PC-9 (cell line): ENCODE measurements around the gene CD44.

ENCODE experiments used
- CTCF ChIP-seq: fragments of 200-600 bp; sonication (generic); conservative IDR thresholded peaks from 2 replicates; pipeline ENCODE4 v1.6.1; 2017; ENCODE audit warnings: mixed run types, antibody characterized with exemption, mild to moderate bottlenecking, moderate library complexity
- EZH2 ChIP-seq: fragments of 200-600 bp; sonication (generic); IDR thresholded peaks from 2 replicates; pipeline ENCODE4 v1.8.0; 2017; ENCODE audit warnings: antibody characterized with exemption, low read depth

- TF ChIP-seq CTCF (no peak), EZH2 (no peak)
Observed at GRCh38 chr11:35153280-35153679, 14.3 kb downstream of the CD44 start.
